ENCODE results near the gene FJX1.

The FJX1 gene

DNA sequence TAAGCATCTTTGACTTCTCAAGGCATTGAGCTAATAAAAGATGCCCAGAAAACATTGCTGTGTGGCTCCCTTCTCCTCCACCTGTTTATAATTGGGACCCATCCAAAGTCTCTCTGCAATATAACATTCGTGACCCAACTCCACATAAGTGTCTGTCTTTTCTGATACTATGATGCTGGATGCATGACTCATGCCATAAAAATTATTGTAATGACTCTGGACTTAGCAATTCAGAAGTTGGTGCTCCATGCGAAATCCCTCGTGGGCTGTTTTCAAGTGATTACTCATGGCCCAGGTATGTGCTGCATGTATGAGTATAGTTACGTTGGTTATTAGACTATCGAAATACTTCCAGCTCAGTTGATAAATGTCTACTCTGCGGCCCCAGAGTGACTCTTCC is 11.7 kb downstream of the FJX1 start:
- Histone ChIP-seq H3K36me3 (ENCODE audit: insufficient read depth, low read length) (no peaks in the 10 kb centered on the region), H4K20me1 (ENCODE audit: insufficient read depth, low read length) (no peaks in the 10 kb centered on the region), H3K9ac (ENCODE audit: low read length) (no peak overlapping the region), H3F3A (ENCODE audit: insufficient read depth, low read length) (no peaks in the 10 kb centered on the region), H3K79me2 (ENCODE audit: insufficient read depth, low read length) (no peaks in the 10 kb centered on the region), H3K4me3 (ENCODE audit: low read depth, low read length, poor library complexity, severe bottlenecking) (no peak overlapping the region), H3K9me3 (ENCODE audit: low read length) (no peaks in the 10 kb centered on the region), H3K27me3 (ENCODE audit: insufficient read depth, low read length) (no peaks in the 10 kb centered on the region), H3K4me1 (ENCODE audit: insufficient read depth, low read length, severe bottlenecking) (no peaks in the 10 kb centered on the region), H3K9me2 (ENCODE audit: low read depth, low read length) (no peaks in the 10 kb centered on the region), H3K4me2 (ENCODE audit: low read length) (no peak overlapping the region), H3K27ac (ENCODE audit: low read depth, low read length, poor library complexity, severe bottlenecking) (no peak overlapping the region), H2AFZ (ENCODE audit: low read length) (no peak overlapping the region)
- no peak for TF ChIP-seq EZH2 (IDR thresholded peaks at IDR 0.05; ENCODE audit: borderline replicate concordance, low read length)
- TF ChIP-seq, protein P1, sequence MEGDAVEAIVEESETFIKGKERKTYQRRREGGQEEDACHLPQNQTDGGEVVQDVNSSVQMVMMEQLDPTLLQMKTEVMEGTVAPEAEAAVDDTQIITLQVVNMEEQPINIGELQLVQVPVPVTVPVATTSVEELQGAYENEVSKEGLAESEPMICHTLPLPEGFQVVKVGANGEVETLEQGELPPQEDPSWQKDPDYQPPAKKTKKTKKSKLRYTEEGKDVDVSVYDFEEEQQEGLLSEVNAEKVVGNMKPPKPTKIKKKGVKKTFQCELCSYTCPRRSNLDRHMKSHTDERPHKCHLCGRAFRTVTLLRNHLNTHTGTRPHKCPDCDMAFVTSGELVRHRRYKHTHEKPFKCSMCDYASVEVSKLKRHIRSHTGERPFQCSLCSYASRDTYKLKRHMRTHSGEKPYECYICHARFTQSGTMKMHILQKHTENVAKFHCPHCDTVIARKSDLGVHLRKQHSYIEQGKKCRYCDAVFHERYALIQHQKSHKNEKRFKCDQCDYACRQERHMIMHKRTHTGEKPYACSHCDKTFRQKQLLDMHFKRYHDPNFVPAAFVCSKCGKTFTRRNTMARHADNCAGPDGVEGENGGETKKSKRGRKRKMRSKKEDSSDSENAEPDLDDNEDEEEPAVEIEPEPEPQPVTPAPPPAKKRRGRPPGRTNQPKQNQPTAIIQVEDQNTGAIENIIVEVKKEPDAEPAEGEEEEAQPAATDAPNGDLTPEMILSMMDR (IDR thresholded peaks at IDR 0.05; ENCODE audit: low read length): no peak

DNA sequence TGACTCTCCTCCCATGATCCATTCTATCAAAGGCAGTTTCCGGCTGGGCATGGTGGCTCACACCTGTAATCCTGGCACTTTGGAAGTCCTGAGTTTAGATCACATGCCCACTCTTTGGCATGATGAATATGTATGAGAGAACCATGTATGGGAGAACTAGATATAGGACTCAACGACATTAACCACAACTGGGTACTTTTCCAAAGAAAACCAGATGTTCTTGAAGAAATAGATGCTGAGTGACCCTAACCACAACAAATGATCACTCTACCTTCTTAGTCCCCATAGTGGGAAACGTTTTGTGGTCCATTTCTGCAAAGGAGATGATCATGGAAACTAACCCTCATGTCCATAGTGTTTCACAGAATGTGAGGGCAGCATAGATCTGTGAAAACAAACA is 13.6 kb downstream of the FJX1 start:
- no peaks in the 10 kb centered on the region for H3K27me3 ChIP-seq (ENCODE audit: insufficient read depth, low read length)
- H3K79me2 ChIP-seq (ENCODE audit: insufficient read depth, low read length): no peaks in the 10 kb centered on the region
- H3K36me3 ChIP-seq (ENCODE audit: insufficient read depth, low read length): no peaks in the 10 kb centered on the region
- no peaks in the 10 kb centered on the region for H4K20me1 ChIP-seq (ENCODE audit: insufficient read depth, low read length)
- H3F3A ChIP-seq (ENCODE audit: insufficient read depth, low read length): no peaks in the 10 kb centered on the region
- no peak overlapping the region for H3K4me2 ChIP-seq (ENCODE audit: low read length)
- H3K9me3 ChIP-seq (ENCODE audit: low read length): no peaks in the 10 kb centered on the region
- H3K9ac ChIP-seq (ENCODE audit: low read length): no peak overlapping the region
- no peak overlapping the region for H2AFZ ChIP-seq (ENCODE audit: low read length)
- H3K4me3 ChIP-seq (ENCODE audit: low read depth, low read length, poor library complexity, severe bottlenecking): no peak overlapping the region
- no peaks in the 10 kb centered on the region for H3K4me1 ChIP-seq (ENCODE audit: insufficient read depth, low read length, severe bottlenecking)
- H3K27ac ChIP-seq (ENCODE audit: low read depth, low read length, poor library complexity, severe bottlenecking): no peak overlapping the region
- H3K9me2 ChIP-seq (ENCODE audit: low read depth, low read length): no peaks in the 10 kb centered on the region
- TF ChIP-seq, protein P1 (IDR thresholded peaks at IDR 0.05; ENCODE audit: low read length): no peak
- TF ChIP-seq EZH2 (IDR thresholded peaks at IDR 0.05; ENCODE audit: borderline replicate concordance, low read length): no peak

DNA sequence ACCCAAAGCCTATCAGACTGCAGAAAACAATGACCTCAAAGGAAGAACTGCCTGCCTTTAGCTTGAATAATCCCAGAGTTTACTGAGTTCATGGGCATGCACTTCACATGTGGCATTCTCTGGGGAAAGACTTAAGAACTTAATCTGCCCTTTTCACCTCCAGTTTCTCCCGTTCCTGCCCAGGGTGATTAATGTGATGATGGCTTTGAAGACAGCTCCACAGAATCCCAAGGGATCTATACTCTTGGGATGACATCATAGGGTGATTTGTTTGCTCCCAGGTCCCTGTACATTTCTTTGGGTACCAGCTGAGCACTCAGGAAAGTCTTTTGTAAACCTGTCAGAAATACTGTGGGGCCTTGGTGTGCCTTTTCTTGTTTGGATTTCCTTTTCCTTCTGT is 14.0 kb downstream of the FJX1 start:
- no peak overlapping the region for H3K27ac ChIP-seq (ENCODE audit: low read depth, low read length, poor library complexity, severe bottlenecking)
- no peak overlapping the region for H3K4me2 ChIP-seq (ENCODE audit: low read length)
- no peaks in the 10 kb centered on the region for H4K20me1 ChIP-seq (ENCODE audit: insufficient read depth, low read length)
- H3K4me1 ChIP-seq (ENCODE audit: insufficient read depth, low read length, severe bottlenecking): no peaks in the 10 kb centered on the region
- no peaks in the 10 kb centered on the region for H3K79me2 ChIP-seq (ENCODE audit: insufficient read depth, low read length)
- no peaks in the 10 kb centered on the region for H3K36me3 ChIP-seq (ENCODE audit: insufficient read depth, low read length)
- H3F3A ChIP-seq (ENCODE audit: insufficient read depth, low read length): no peaks in the 10 kb centered on the region
- H3K27me3 ChIP-seq (ENCODE audit: insufficient read depth, low read length): no peaks in the 10 kb centered on the region
- H3K9me2 ChIP-seq (ENCODE audit: low read depth, low read length): no peaks in the 10 kb centered on the region
- H3K9me3 ChIP-seq (ENCODE audit: low read length): no peaks in the 10 kb centered on the region
- H3K4me3 ChIP-seq (ENCODE audit: low read depth, low read length, poor library complexity, severe bottlenecking): no peak overlapping the region
- no peak overlapping the region for H2AFZ ChIP-seq (ENCODE audit: low read length)
- H3K9ac ChIP-seq (ENCODE audit: low read length): no peak overlapping the region
- TF ChIP-seq, protein P1 (IDR thresholded peaks at IDR 0.05; ENCODE audit: low read length): no peak
- TF ChIP-seq EZH2 (IDR thresholded peaks at IDR 0.05; ENCODE audit: borderline replicate concordance, low read length): no peak
